Mucosa of rectum (tissue), 2 donors: ENCODE results near the gene GPR157.
A peak's percentile ranks its signal among the peaks of the same experiment; 100 is the strongest.

Experiments
- H3K27ac ChIP-seq, 2 donors: one replicate each; pipeline ENCODE4 v1.7.0; 2013; ENCODE audit warnings: inconsistent platforms in 2 of 2, low read depth in 2 of 2, low read length in 2 of 2
- H3K27me3 ChIP-seq, 2 donors: one replicate each; pipeline ENCODE4 v1.7.0; 2013; ENCODE audit warnings: low read length in 2 of 2; ENCODE audit not compliant: control insufficient read depth in 2 of 2, insufficient read depth in 2 of 2
- H3K36me3 ChIP-seq, 2 donors: one replicate each; pipeline ENCODE4 v1.7.0; 2013; ENCODE audit warnings: low read length in 2 of 2; ENCODE audit not compliant: control insufficient read depth in 2 of 2, insufficient read depth in 2 of 2
- H3K4me1 ChIP-seq, 2 donors: one replicate each; pipeline ENCODE4 v1.7.0; 2013; ENCODE audit warnings: low read length in 2 of 2, mild to moderate bottlenecking in 1 of 2; ENCODE audit not compliant: control insufficient read depth in 2 of 2, insufficient read depth in 2 of 2
- H3K4me3 ChIP-seq, 2 donors: one replicate each; pipeline ENCODE4 v1.7.0; 2013; ENCODE audit warnings: low read length in 2 of 2
- H3K9ac ChIP-seq, 2 donors: one replicate each; pipeline ENCODE4 v1.7.0; 2013; ENCODE audit warnings: low read length in 2 of 2, low read depth in 1 of 2, mild to moderate bottlenecking in 1 of 2
- H3K9me3 ChIP-seq, 2 donors: one replicate each; pipeline ENCODE4 v1.7.0; 2013; ENCODE audit warnings: low read length in 2 of 2; ENCODE audit not compliant: control insufficient read depth in 2 of 2
- donor health status: healthy.
- donor health status: Normal muscosa, but diverticular disease.

GPR157 gene, protein sequence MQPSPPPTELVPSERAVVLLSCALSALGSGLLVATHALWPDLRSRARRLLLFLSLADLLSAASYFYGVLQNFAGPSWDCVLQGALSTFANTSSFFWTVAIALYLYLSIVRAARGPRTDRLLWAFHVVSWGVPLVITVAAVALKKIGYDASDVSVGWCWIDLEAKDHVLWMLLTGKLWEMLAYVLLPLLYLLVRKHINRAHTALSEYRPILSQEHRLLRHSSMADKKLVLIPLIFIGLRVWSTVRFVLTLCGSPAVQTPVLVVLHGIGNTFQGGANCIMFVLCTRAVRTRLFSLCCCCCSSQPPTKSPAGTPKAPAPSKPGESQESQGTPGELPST

DNA sequence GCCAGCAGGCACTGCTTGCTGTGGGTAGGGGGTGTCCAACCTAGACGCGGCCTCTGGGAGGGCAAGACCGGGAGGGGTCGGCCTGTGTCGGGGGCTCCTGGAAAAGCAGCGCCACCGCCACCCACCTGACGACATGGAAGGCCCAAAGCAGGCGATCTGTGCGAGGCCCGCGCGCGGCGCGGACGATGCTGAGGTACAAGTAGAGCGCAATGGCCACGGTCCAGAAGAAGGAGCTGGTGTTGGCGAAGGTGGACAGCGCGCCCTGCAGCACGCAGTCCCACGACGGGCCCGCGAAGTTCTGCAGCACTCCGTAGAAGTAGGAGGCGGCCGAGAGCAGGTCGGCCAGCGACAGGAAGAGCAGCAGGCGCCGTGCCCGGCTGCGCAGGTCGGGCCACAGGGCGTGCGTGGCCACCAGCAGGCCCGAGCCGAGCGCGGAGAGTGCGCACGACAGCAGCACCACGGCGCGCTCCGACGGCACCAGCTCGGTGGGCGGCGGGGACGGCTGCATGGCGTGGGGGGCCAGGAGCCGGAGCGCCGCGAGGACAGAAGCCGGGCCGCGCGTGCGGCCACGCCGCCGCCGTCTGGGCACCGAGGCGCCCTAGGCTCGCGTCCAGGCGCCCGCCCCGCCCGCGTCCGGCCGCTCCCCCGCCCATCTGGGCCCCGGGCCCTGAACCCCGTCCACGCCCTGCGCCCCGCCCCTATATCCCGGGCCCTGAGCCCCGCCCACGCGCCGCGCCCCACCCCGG, at the start of gene GPR157:
GPR157 (minus strand) TSS at position 583 of the 746 bp plus-strand sequence; CDS start at position 508, 75 bp downstream.
- Histone ChIP-seq H3K4me3 (peak within 1 kb of the TSS; percentile 75 to 80), H3K9me3 (no peaks in the 10 kb centered on the region), H3K9ac (peak within 1 kb of the TSS; percentile 58 to 73), H3K27ac (peak within 1 kb of the TSS; percentile 79 to 86), H3K27me3 (no peaks in the 10 kb centered on the region), H3K36me3 (no peaks in the 10 kb centered on the region), H3K4me1 (peaks cover 12 to 16% of the 10 kb centered on the region in 2 donors)

DNA sequence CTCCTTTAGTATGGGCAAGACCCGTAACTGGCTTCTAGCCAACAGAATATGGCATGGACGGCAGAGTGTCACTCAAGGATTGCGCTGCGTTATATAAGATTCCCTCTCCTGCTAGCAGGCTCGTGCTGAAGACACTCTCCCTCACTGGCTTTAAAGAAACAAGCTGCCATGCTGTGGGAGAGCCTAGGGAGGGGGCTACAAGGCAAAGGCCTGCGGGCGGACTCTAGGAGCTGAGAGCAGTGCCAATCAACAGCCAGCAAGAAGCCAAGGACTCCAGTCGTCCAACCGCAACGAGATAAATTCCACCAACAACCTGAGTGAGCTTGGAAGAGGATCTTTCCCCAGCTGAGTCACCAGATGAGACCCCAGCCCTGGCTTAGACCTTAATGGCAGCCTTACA, 45.9 kb upstream of the GPR157 start:
- H3K4me1 ChIP-seq, result no peaks in the 10 kb centered on the region
- H3K27ac ChIP-seq, result no peak overlapping the region
- no peaks in the 10 kb centered on the region for H3K36me3 ChIP-seq
- H3K9ac ChIP-seq, result no peak overlapping the region
- H3K27me3 ChIP-seq, result no peaks in the 10 kb centered on the region
- H3K9me3 ChIP-seq, result no peaks in the 10 kb centered on the region
- no peak overlapping the region for H3K4me3 ChIP-seq

GRCh38 chr1:9174243-9174642, 45.3 kb upstream of the GPR157 start:
- H3K9ac ChIP-seq, result no peak overlapping the region
- no peaks in the 10 kb centered on the region for H3K36me3 ChIP-seq
- H3K9me3 ChIP-seq, result no peaks in the 10 kb centered on the region
- H3K4me3 ChIP-seq, result no peak overlapping the region
- H3K27ac ChIP-seq, result no peak overlapping the region
- no peaks in the 10 kb centered on the region for H3K27me3 ChIP-seq
- no peaks in the 10 kb centered on the region for H3K4me1 ChIP-seq

- no peak overlapping the region for H3K4me3 ChIP-seq
- peaks cover 4 to 8% of the 10 kb centered on the region in 2 donors for H3K4me1 ChIP-seq
- H3K36me3 ChIP-seq, result no peaks in the 10 kb centered on the region
- H3K9me3 ChIP-seq, result no peaks in the 10 kb centered on the region
- no peak overlapping the region for H3K9ac ChIP-seq
- H3K27ac ChIP-seq, result no peak overlapping the region
- H3K27me3 ChIP-seq, result no peaks in the 10 kb centered on the region
Observed at GRCh38 chr1:9169601-9170137, 40.8 kb upstream of the GPR157 start.

DNA sequence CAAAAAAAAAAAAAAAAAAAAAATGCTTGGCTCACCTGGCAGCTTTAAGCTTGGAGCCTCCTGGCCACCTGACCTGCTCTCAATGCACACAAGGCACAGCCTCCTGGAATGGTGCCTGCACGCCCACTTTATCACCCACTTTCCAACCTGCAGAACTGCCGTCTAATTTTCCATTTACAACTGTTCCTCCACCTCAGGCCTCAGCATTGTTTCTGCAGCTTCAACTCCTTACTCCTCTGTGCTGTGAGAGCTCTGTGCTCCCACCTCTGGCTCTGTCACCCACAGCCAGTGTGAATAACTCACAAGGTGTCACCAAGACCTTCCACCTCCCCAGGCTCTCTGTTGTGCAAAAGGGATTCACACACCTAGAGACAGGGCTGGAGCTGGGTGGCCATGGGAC, 38.7 kb upstream of the GPR157 start:
- Histone ChIP-seq H3K36me3 (no peaks in the 10 kb centered on the region), H3K27ac (no peak overlapping the region), H3K9me3 (no peaks in the 10 kb centered on the region), H3K27me3 (no peaks in the 10 kb centered on the region), H3K9ac (no peak overlapping the region), H3K4me3 (no peak overlapping the region), H3K4me1 (peaks cover 13 to 21% of the 10 kb centered on the region in 2 donors)

- Histone ChIP-seq H3K27me3 (no peaks in the 10 kb centered on the region), H3K4me3 (no peak overlapping the region), H3K27ac (no peak overlapping the region), H3K9me3 (no peaks in the 10 kb centered on the region), H3K36me3 (no peaks in the 10 kb centered on the region), H3K4me1 (peaks cover 13 to 21% of the 10 kb centered on the region in 2 donors), H3K9ac (no peak overlapping the region)
Observed at GRCh38 chr1:9166289-9167235, 37.7 kb upstream of the GPR157 start.

- H3K36me3 ChIP-seq, result no peaks in the 10 kb centered on the region
- no peaks in the 10 kb centered on the region for H3K9me3 ChIP-seq
- H3K4me1 ChIP-seq, result peaks cover 13 to 21% of the 10 kb centered on the region in 2 donors
- H3K4me3 ChIP-seq, result no peak overlapping the region
- H3K27ac ChIP-seq, result no peak overlapping the region
- H3K9ac ChIP-seq, result no peak overlapping the region
- H3K27me3 ChIP-seq, result no peaks in the 10 kb centered on the region
Observed at GRCh38 chr1:9165396-9165795, 36.5 kb upstream of the GPR157 start.

- Histone ChIP-seq H3K9me3 (no peaks in the 10 kb centered on the region), H3K4me1 (peaks cover 13 to 21% of the 10 kb centered on the region in 2 donors), H3K27ac (peak overlapping the region in 1 of 2 donors; percentile 83), H3K9ac (no peak overlapping the region), H3K4me3 (no peak overlapping the region), H3K36me3 (no peaks in the 10 kb centered on the region), H3K27me3 (no peaks in the 10 kb centered on the region)
Observed at GRCh38 chr1:9164919-9165318, 36.0 kb upstream of the GPR157 start.

DNA sequence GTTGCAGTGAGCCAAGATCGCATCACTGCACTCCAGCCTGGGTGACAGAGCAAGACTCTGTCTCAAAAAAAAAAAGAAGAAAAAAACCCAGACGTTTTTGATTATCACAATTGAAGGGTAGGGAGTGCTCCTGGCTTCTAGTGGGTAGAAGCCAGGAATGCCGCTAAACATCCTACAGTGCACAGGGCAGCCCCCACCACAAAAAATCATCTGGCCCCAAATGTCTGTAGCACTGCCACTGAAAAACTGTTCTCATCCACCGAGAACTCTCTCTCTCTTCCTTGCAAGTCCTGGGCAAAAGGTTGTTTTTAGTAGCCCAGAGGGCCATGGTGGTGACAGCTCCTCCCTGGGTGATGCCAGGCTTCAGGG, 35.6 kb upstream of the GPR157 start:
- Histone ChIP-seq H3K9me3 (no peaks in the 10 kb centered on the region), H3K27me3 (no peaks in the 10 kb centered on the region), H3K4me1 (peaks cover 13 to 21% of the 10 kb centered on the region in 2 donors), H3K36me3 (no peaks in the 10 kb centered on the region), H3K9ac (no peak overlapping the region), H3K27ac (peak overlapping the region; percentile 71 to 83), H3K4me3 (no peak overlapping the region)
